GM12878 (cell line): ENCODE measurements around the gene GLE1. TPM values are rescaled to one million over a fixed set of nuclear protein-coding genes. Genes with fewer than 3 reads are reported as not detected.

Experiments
- ATAC-seq: fragments of 200-7000 bp; cut with Tn5 transposase; 3 replicates; pipeline ENCODE4 v1.9.1; 2020; ENCODE audit warnings: mild to moderate bottlenecking, moderate library complexity
- BruUV-seq: library from RNA; stranded (reverse); fragments of 400-500 nt; replicated peaks from 2 replicates; lab custom pipeline; 2021; lab: Mats Ljungman, UMichigan
- CTCF ChIA-PET: fragments of 300-600 bp; sonication (Branson Sonifier 250); formaldehyde crosslinking; extraction: SDS; loops from one replicate; lab custom pipeline; 2021; ENCODE audit warnings: inconsistent platforms; lab: Yijun Ruan, JAX
- POLR2A ChIA-PET: fragments of 350-600 bp; formaldehyde crosslinking; extraction: SDS; loops from one replicate; lab custom pipeline; 2021; ENCODE audit warnings: inconsistent platforms; lab: Charles Lee
- RAD21 ChIA-PET: fragments of 300-600 bp; sonication (Branson Sonifier 250); formaldehyde crosslinking; loops from one replicate; lab custom pipeline; 2023; ENCODE audit warnings: antibody characterized with exemption; ENCODE audit not compliant: unreplicated experiment; lab: Charles Lee
- SMC1A ChIA-PET: fragments of 300-600 bp; sonication (Branson Sonifier 250); formaldehyde crosslinking; loops from one replicate; lab custom pipeline; 2023; ENCODE audit not compliant: unreplicated experiment, uncharacterized antibody; lab: Charles Lee
- DNase-seq: peaks from one replicate; pipeline ENCODE4 v3.0.0-alpha.2; 2011; ENCODE audit warnings: low read depth, low spot score
- FAIRE-seq: peaks from 3 replicates; lab custom pipeline; 2011; peaks lifted over from hg19 to GRCh38; lab: Jason Lieb, UNC
- H2AFZ ChIP-seq: 2 replicates; pipeline ENCODE4 v1.6.0; 2011; ENCODE audit warnings: low read depth, low read length, control low read depth; ENCODE audit not compliant: control insufficient read depth
- H3K27ac ChIP-seq: 2 replicates; pipeline ENCODE4 v1.5.1; 2011; ENCODE audit warnings: control low read depth; ENCODE audit not compliant: control insufficient read depth, insufficient read depth
- H3K27me3 ChIP-seq, 2 experiments: replicated peaks in 1 of 2; 2 replicates each; pipeline versions ENCODE4 v1.6.0 to v1.6.1; 2011; ENCODE audit warnings: low read length in 1 of 2; ENCODE audit not compliant: control insufficient read depth in 2 of 2, insufficient read depth in 2 of 2
- H3K36me3 ChIP-seq, 2 experiments: 2 replicates each; pipeline ENCODE4 v1.5.1; 2011; ENCODE audit warnings: low read length in 1 of 2; ENCODE audit not compliant: control insufficient read depth in 2 of 2, insufficient read depth in 2 of 2
- H3K4me1 ChIP-seq: 2 replicates; pipeline ENCODE4 v1.6.1; 2011; ENCODE audit warnings: mild to moderate bottlenecking, low read length, moderate library complexity, mixed read lengths; ENCODE audit not compliant: control insufficient read depth, insufficient read depth
- H3K4me2 ChIP-seq: 2 replicates; pipeline ENCODE4 v1.6.0; 2011; ENCODE audit warnings: control low read depth; ENCODE audit not compliant: control insufficient read depth, insufficient read depth
- H3K4me3 ChIP-seq: fragments of 200-600 bp; sonication (generic); 2 replicates; pipeline ENCODE4 v1.5.1; 2016
- H3K79me2 ChIP-seq: 2 replicates; pipeline ENCODE4 v1.6.0; 2011; ENCODE audit warnings: low read length; ENCODE audit not compliant: control insufficient read depth, insufficient read depth
- H3K9ac ChIP-seq: 2 replicates; pipeline ENCODE4 v1.8.0; 2011; ENCODE audit warnings: low read length, control low read depth, mixed read lengths; ENCODE audit not compliant: control insufficient read depth, insufficient read depth
- H3K9me3 ChIP-seq: replicated peaks from 3 replicates; pipeline ENCODE4 v1.5.1; 2011; ENCODE audit warnings: mild to moderate bottlenecking, low read length; ENCODE audit not compliant: control insufficient read depth, insufficient read depth
- H4K20me1 ChIP-seq: 2 replicates; pipeline ENCODE4 v1.6.0; 2011; ENCODE audit not compliant: control insufficient read depth, insufficient read depth
- DPF2 ChIP-seq: fragments of 450-650 bp; IDR thresholded peaks from 2 replicates; pipeline ENCODE4 v1.6.1; 2017; ENCODE audit warnings: mild to moderate bottlenecking
- FOXK2 ChIP-seq: fragments of 450-650 bp; IDR thresholded peaks from 2 replicates; pipeline ENCODE4 v1.6.1; 2017; ENCODE audit warnings: mild to moderate bottlenecking, moderate library complexity
- FOXM1 ChIP-seq: IDR thresholded peaks from 2 replicates; pipeline ENCODE4 v1.6.1; 2012; ENCODE audit warnings: low read depth, mild to moderate bottlenecking, inconsistent platforms, low read length, moderate library complexity
- NFIC ChIP-seq: IDR thresholded peaks from 2 replicates; pipeline ENCODE4 v1.6.1; 2012; ENCODE audit warnings: low read depth, mild to moderate bottlenecking, inconsistent platforms, low read length, moderate library complexity
- PBX3 ChIP-seq: IDR thresholded peaks from 2 replicates; pipeline ENCODE4 v1.6.1; 2011; ENCODE audit warnings: mild to moderate bottlenecking, low read depth, low read length, moderate library complexity; ENCODE audit not compliant: insufficient replicate concordance
- REST ChIP-seq: IDR thresholded peaks from 2 replicates; pipeline ENCODE4 v1.6.1; 2012; ENCODE audit warnings: mild to moderate bottlenecking, low read depth, low read length
- RUNX3 ChIP-seq: IDR thresholded peaks from 2 replicates; pipeline ENCODE4 v1.6.1; 2012; ENCODE audit warnings: low read length, inconsistent platforms
- ZNF687 ChIP-seq: fragments of 450-650 bp; IDR thresholded peaks from 2 replicates; pipeline ENCODE4 v1.6.1; 2017; ENCODE audit warnings: mild to moderate bottlenecking, moderate library complexity
- WGBS: methylation state at CpG from one replicate; pipeline ENCODE4 v1.1.6; 2016; ENCODE audit warnings: low lambda C conversion rate; ENCODE audit not compliant: insufficient replicate concordance, insufficient coverage; ENCODE audit errors: missing lambda C conversion rate; 5-methylcytosine and 5-hydroxymethylcytosine counted together
- in situ Hi-C: fragments of 300-500 bp; cut with MboI; formaldehyde crosslinking; loops from 9 replicates; pipeline ENCODE4 v1.14.3; 2018; ENCODE audit warnings: mixed read lengths
- intact Hi-C: fragments of 100-400 bp; cut with micrococcal nuclease; formaldehyde crosslinking; loops from one replicate; pipeline ENCODE4 v1.14.2; 2022; ENCODE audit not compliant: unreplicated experiment
- polyA plus RNA-seq, 11 experiments: library from polyadenylated mRNA; depleted of rRNA in 4 of 11; unstranded in 6 of 11; stranded (reverse) in 5 of 11; fragments of >200 nt; fragmentation: Nextera tagmentation in 4 of 11; fragmentation: Illumina TruSeq in 1 of 11; extraction: Ambion mirVana in 4 of 11; extraction: Trizol in 1 of 11; gene quantifications; 1 replicate in 1 of 11; 2 replicates in 10 of 11; pipeline versions ENCODE4 v1.2.1 to v1.2.3, GENCODE V29; 2011 to 2016; ENCODE audit warnings: inconsistent platforms in 2 of 11, missing spikeins in 2 of 11, low read depth in 1 of 11
- total RNA-seq, 4 experiments: library from RNA; depleted of rRNA in 3 of 4; stranded (reverse); fragments of >200 nt in 3 of 4; fragmentation: Illumina TruSeq in 1 of 4; extraction: Trizol in 1 of 4; gene quantifications; 2 replicates each; pipeline versions ENCODE4 v1.2.1 to v1.2.3, GENCODE V29; 2013 to 2021

The GLE1 gene
- total and polyA plus RNA-seq, 10 of the 15 experiments (the other 5 are each of a cell fraction or from before 2014, with no cell fraction given) = 17.4 to 52.0 (median 37.7) TPM

- CTCF ChIA-PET = no interaction called here
- Histone ChIP-seq H3K9ac (no peak overlapping the region), H3K27me3 (no peaks in the 10 kb centered on the region), H3K4me2 (no peak overlapping the region), H3K79me2 (no peaks in the 10 kb centered on the region), H3K36me3 (peaks cover 11% of the 10 kb centered on the region in 2 experiments; a peak in 3 of 4 replicates)
- intact Hi-C loops = no loop called here
- SMC1A ChIA-PET = no interaction called here
- no peak for DNase-seq
- no peak; the same call in 2 of the 3 replicates for ATAC-seq
- 45% methylated on average over 5 of the region's 5 CpGs for WGBS
- no peak for TF ChIP-seq FOXM1
- TF ChIP-seq, all 136 proteins: peak for 0
- POLR2A ChIA-PET = no interaction called here
- H2AFZ ChIP-seq = no peak overlapping the region
- RAD21 ChIA-PET = no interaction called here
- in situ Hi-C loops = no loop called here
- no peak overlapping the region for H3K4me3 ChIP-seq
- no peaks in the 10 kb centered on the region for H4K20me1 ChIP-seq
- H3K27ac ChIP-seq = no peak overlapping the region
- FAIRE-seq = no peak
- no peaks in the 10 kb centered on the region for H3K9me3 ChIP-seq
- H3K4me1 ChIP-seq = no peaks in the 10 kb centered on the region
- no TSS peak for BruUV-seq
Measured at GRCh38 chr9:128470560-128470959, 34.0 kb upstream of the GLE1 start.

- H3K4me1 ChIP-seq = no peaks in the 10 kb centered on the region
- H3K36me3 ChIP-seq = peaks cover 11% of the 10 kb centered on the region in 2 experiments; a peak in 3 of 4 replicates
- in situ Hi-C loops = no loop called here
- H3K9ac ChIP-seq = no peak overlapping the region
- ChIA-PET SMC1A (no interaction called here), CTCF (interaction anchor here (0.6 kb wide), 1 partner anchor 7 kb away, joined by 3 read pairs; no protein-coding TSS in a partner anchor), POLR2A (no interaction called here), RAD21 (no interaction called here)
- H3K4me3 ChIP-seq = no peak overlapping the region
- ATAC-seq (no peak), DNase-seq (no peak), FAIRE-seq (no peak)
- no peak overlapping the region for H3K4me2 ChIP-seq
- BruUV-seq = no TSS peak
- no peak overlapping the region for H2AFZ ChIP-seq
- no peak overlapping the region for H3K27ac ChIP-seq
- H3K27me3 ChIP-seq = no peaks in the 10 kb centered on the region
- 98% methylated on average over 5 of the region's 5 CpGs for WGBS
- no peaks in the 10 kb centered on the region for H4K20me1 ChIP-seq
- no peaks in the 10 kb centered on the region for H3K79me2 ChIP-seq
- intact Hi-C loops = no loop called here
- H3K9me3 ChIP-seq = no peaks in the 10 kb centered on the region
- TF ChIP-seq RUNX3 (no peak), PBX3 (no peak), ZNF687 (no peak), FOXK2 (no peak), DPF2 (no peak), REST (no peak), NFIC (no peak)
Measured at GRCh38 chr9:128473104-128473503, 31.4 kb upstream of the GLE1 start.
